ENCODE measurements around the gene UGGT2.
A peak's percentile ranks its signal among the peaks of the same experiment; 100 is the strongest.

Gene UGGT2

DNA sequence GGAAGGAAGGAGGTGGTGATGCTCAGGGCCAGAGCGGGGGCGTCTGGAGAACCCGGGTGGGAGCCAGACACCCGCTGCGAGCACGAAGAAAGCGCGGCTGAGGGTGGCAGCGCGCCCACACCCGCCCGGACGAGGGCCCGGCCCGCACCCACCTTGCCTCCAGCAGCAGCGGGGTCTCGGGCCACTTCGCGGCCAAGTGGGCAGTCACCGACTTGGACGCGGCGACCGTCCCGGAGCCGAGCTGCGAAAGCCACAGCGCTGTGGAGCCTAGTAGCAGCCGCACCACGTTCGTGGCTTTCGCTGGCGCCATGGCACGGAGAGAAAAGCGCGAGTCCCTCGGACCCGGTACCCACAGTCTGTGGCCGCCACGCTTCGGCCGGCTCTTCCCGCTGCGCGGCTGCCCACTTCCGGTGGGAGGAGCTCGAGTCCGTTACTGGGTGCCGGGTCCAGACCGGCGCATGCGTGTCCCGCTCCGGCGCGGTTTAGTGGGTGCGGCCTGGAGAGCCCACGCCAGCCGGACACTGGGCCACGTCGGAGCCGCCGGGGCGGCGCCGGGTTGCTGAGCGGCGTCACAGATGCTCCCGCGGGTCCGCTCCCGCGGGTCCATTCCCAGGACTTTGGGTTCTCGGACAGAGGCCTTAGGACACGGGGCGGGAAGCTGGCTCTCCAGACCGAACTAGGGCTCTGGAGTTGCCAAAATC is at the start of gene UGGT2:
Gene UGGT2 (minus strand): TSS at position 399 of the 701 bp plus-strand sequence. CDS start 89 bp downstream, at position 310.
- Histone ChIP-seq H3K36me3 (ENCODE audit: control insufficient read depth, insufficient read depth, low read length) (no peaks in the 10 kb centered on the region), H3K27me3 (ENCODE audit: control insufficient read depth, insufficient read depth, low read length) (no peaks in the 10 kb centered on the region), H3K4me1 (ENCODE audit: control insufficient read depth, insufficient read depth, low read length) (no peaks in the 10 kb centered on the region), H3K4me3 (ENCODE audit: low read length) (peak within 1 kb of the TSS; percentile 75), H3K9me3 (ENCODE audit: control insufficient read depth, insufficient read depth, low read length) (no peaks in the 10 kb centered on the region), H3K27ac (ENCODE audit: low read length) (no peak within 1 kb of the TSS)
- WGBS (ENCODE audit: insufficient coverage, insufficient read length) = no CpG with 5 or more reads among the region's 77 CpGs
- DNase-seq (ENCODE audit: low read depth, low spot score) = peak; percentile 74

DNA sequence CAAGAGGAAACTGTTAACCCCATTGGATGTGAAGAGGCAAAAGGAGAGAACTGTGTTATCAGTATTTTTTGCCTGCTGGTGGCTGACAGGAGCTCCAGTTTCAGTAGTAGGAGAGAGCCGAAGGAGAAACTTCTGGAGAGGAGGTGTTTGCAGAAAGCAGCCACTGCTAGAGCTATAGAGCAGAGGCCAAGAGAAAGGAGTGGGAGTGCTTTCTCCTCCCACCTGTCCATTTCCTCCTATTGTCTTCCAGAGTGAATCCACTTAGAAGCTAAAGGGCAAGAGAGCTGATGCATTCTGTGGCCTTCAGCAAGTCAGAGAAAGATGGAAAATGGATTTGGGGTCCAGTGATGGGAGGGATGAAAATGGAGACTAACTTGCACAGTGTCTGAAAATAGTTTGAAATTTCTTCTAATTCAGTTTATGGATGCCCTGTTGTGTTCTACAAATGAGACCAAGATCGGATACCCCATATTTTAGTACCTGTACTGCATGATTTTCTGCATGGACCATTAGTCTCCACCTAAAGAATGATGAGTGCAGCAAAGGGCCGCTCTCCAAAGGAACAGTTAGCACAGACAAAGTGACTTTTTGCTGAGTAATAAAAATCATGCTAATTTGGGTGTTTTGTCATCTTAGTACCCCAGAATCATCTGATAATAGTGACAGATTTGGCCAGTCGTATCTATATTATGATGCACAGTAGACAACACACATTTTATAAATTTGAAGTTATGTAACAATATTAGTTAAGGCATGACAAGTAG is 47.4 kb upstream of the UGGT2 start:
- Histone ChIP-seq H3K4me1 (ENCODE audit: control insufficient read depth, insufficient read depth, low read length) (no peaks in the 10 kb centered on the region; the same call in 1 of the 2 replicates), H3K27ac (ENCODE audit: low read length) (no peak overlapping the region), H3K27me3 (ENCODE audit: control insufficient read depth, insufficient read depth, low read length) (no peaks in the 10 kb centered on the region), H3K4me3 (ENCODE audit: low read length) (no peak overlapping the region), H3K9me3 (ENCODE audit: control insufficient read depth, insufficient read depth, low read length) (no peaks in the 10 kb centered on the region), H3K36me3 (ENCODE audit: control insufficient read depth, insufficient read depth, low read length) (no peaks in the 10 kb centered on the region)
- no peak for DNase-seq (ENCODE audit: low read depth, low spot score)
- WGBS (ENCODE audit: insufficient coverage, insufficient read length) = no CpG with 5 or more reads among the region's 4 CpGs

GRCh38 chr13:96093296-96094006 is 40.2 kb upstream of the UGGT2 start:
- H3K4me3 ChIP-seq (ENCODE audit: low read length) = no peak overlapping the region
- peaks cover 23% of the 10 kb centered on the region for H3K27me3 ChIP-seq (ENCODE audit: control insufficient read depth, insufficient read depth, low read length)
- no peaks in the 10 kb centered on the region for H3K9me3 ChIP-seq (ENCODE audit: control insufficient read depth, insufficient read depth, low read length)
- H3K4me1 ChIP-seq (ENCODE audit: control insufficient read depth, insufficient read depth, low read length) = no peaks in the 10 kb centered on the region
- no peaks in the 10 kb centered on the region for H3K36me3 ChIP-seq (ENCODE audit: control insufficient read depth, insufficient read depth, low read length)
- DNase-seq (ENCODE audit: low read depth, low spot score) = no peak
- H3K27ac ChIP-seq (ENCODE audit: low read length) = no peak overlapping the region

- Histone ChIP-seq H3K27me3 (ENCODE audit: control insufficient read depth, insufficient read depth, low read length) (peaks cover 23% of the 10 kb centered on the region), H3K27ac (ENCODE audit: low read length) (no peak overlapping the region), H3K9me3 (ENCODE audit: control insufficient read depth, insufficient read depth, low read length) (no peaks in the 10 kb centered on the region), H3K4me1 (ENCODE audit: control insufficient read depth, insufficient read depth, low read length) (no peaks in the 10 kb centered on the region), H3K4me3 (ENCODE audit: low read length) (peak overlapping the region; percentile 86; the same call in 1 of the 2 replicates), H3K36me3 (ENCODE audit: control insufficient read depth, insufficient read depth, low read length) (no peaks in the 10 kb centered on the region)
- WGBS (ENCODE audit: insufficient coverage, insufficient read length) = no CpG with 5 or more reads among the region's 57 CpGs
- DNase-seq (ENCODE audit: low read depth, low spot score) = no peak
These were observed 38.2 kb upstream of the UGGT2 start for GRCh38 chr13:96091164-96092117.

GRCh38 chr13:96090240-96091101 is 37.3 kb upstream of the UGGT2 start:
- Histone ChIP-seq H3K36me3 (ENCODE audit: control insufficient read depth, insufficient read depth, low read length) (no peaks in the 10 kb centered on the region), H3K4me1 (ENCODE audit: control insufficient read depth, insufficient read depth, low read length) (no peaks in the 10 kb centered on the region), H3K27ac (ENCODE audit: low read length) (no peak overlapping the region), H3K4me3 (ENCODE audit: low read length) (peak overlapping the region; percentile 86; the same call in 1 of the 2 replicates), H3K27me3 (ENCODE audit: control insufficient read depth, insufficient read depth, low read length) (peaks cover 23% of the 10 kb centered on the region), H3K9me3 (ENCODE audit: control insufficient read depth, insufficient read depth, low read length) (no peaks in the 10 kb centered on the region)
- no peak for DNase-seq (ENCODE audit: low read depth, low spot score)
- no CpG with 5 or more reads among the region's 133 CpGs for WGBS (ENCODE audit: insufficient coverage, insufficient read length)

- Histone ChIP-seq H3K9me3 (ENCODE audit: control insufficient read depth, insufficient read depth, low read length) (no peaks in the 10 kb centered on the region), H3K36me3 (ENCODE audit: control insufficient read depth, insufficient read depth, low read length) (no peaks in the 10 kb centered on the region), H3K27ac (ENCODE audit: low read length) (no peak within 1 kb of the TSS), H3K4me3 (ENCODE audit: low read length) (peak within 1 kb of the TSS; percentile 86; the same call in 1 of the 2 replicates), H3K27me3 (ENCODE audit: control insufficient read depth, insufficient read depth, low read length) (peaks cover 23% of the 10 kb centered on the region), H3K4me1 (ENCODE audit: control insufficient read depth, insufficient read depth, low read length) (peaks cover 2% of the 10 kb centered on the region; the same call in 1 of the 2 replicates)
- no CpG with 5 or more reads among the region's 35 CpGs for WGBS (ENCODE audit: insufficient coverage, insufficient read length)
- no peak for DNase-seq (ENCODE audit: low read depth, low spot score)
These were observed 36.6 kb upstream of the UGGT2 start, which contains the start of gene HS6ST3 for GRCh38 chr13:96089749-96090239. Gene HS6ST3, plus strand, starts transcription at chr13:96090107.

GRCh38 chr13:96089139-96089538 is 35.9 kb upstream of the UGGT2 start:
- Histone ChIP-seq H3K4me3 (ENCODE audit: low read length) (no peak overlapping the region), H3K36me3 (ENCODE audit: control insufficient read depth, insufficient read depth, low read length) (no peaks in the 10 kb centered on the region), H3K4me1 (ENCODE audit: control insufficient read depth, insufficient read depth, low read length) (peaks cover 3% of the 10 kb centered on the region; the same call in 1 of the 2 replicates), H3K27me3 (ENCODE audit: control insufficient read depth, insufficient read depth, low read length) (peaks cover 23% of the 10 kb centered on the region), H3K27ac (ENCODE audit: low read length) (no peak overlapping the region), H3K9me3 (ENCODE audit: control insufficient read depth, insufficient read depth, low read length) (no peaks in the 10 kb centered on the region)
- WGBS (ENCODE audit: insufficient coverage, insufficient read length) = no CpG with 5 or more reads among the region's 4 CpGs
- no peak for DNase-seq (ENCODE audit: low read depth, low spot score)

- DNase-seq (ENCODE audit: low read depth, low spot score) = no peak
- H3K9me3 ChIP-seq (ENCODE audit: control insufficient read depth, insufficient read depth, low read length) = no peaks in the 10 kb centered on the region
- no peaks in the 10 kb centered on the region for H3K36me3 ChIP-seq (ENCODE audit: control insufficient read depth, insufficient read depth, low read length)
- H3K27me3 ChIP-seq (ENCODE audit: control insufficient read depth, insufficient read depth, low read length) = peaks cover 17% of the 10 kb centered on the region
- WGBS (ENCODE audit: insufficient coverage, insufficient read length) = no CpG with 5 or more reads among the region's 1 CpG
- no peak overlapping the region for H3K4me3 ChIP-seq (ENCODE audit: low read length)
- H3K4me1 ChIP-seq (ENCODE audit: control insufficient read depth, insufficient read depth, low read length) = peaks cover 3% of the 10 kb centered on the region; the same call in 1 of the 2 replicates
- H3K27ac ChIP-seq (ENCODE audit: low read length) = no peak overlapping the region
These were observed 33.5 kb upstream of the UGGT2 start for GRCh38 chr13:96086736-96087135.

GRCh38 chr13:96082640-96083039 is 29.4 kb upstream of the UGGT2 start:
- no peaks in the 10 kb centered on the region for H3K36me3 ChIP-seq (ENCODE audit: control insufficient read depth, insufficient read depth, low read length)
- no peaks in the 10 kb centered on the region for H3K27me3 ChIP-seq (ENCODE audit: control insufficient read depth, insufficient read depth, low read length)
- no peaks in the 10 kb centered on the region for H3K9me3 ChIP-seq (ENCODE audit: control insufficient read depth, insufficient read depth, low read length)
- DNase-seq (ENCODE audit: low read depth, low spot score) = no peak
- H3K4me3 ChIP-seq (ENCODE audit: low read length) = no peak overlapping the region
- peaks cover 3% of the 10 kb centered on the region; the same call in 1 of the 2 replicates for H3K4me1 ChIP-seq (ENCODE audit: control insufficient read depth, insufficient read depth, low read length)
- H3K27ac ChIP-seq (ENCODE audit: low read length) = no peak overlapping the region
